Ramos (cell line): Measurements from ENCODE around the gene VEGFB.

Source experiments
- in situ Hi-C: fragments of 300-500 bp; cut with MboI; formaldehyde crosslinking; loops from one replicate; pipeline ENCODE4 v1.14.3; 2022; ENCODE audit warnings: low sequenced_read_pairs; ENCODE audit not compliant: unreplicated experiment

Gene VEGFB

GRCh38 chr11:64210301-64211020, 23.9 kb upstream of the VEGFB start:
- in situ Hi-C loops = no loop called here

- in situ Hi-C loops = no loop called here
These were observed 23.1 kb upstream of the VEGFB start for GRCh38 chr11:64211181-64211872.

GRCh38 chr11:64216879-64217278, 17.5 kb upstream of the VEGFB start:
- in situ Hi-C loops = no loop called here

- in situ Hi-C loops = no loop called here
These were observed 15.6 kb upstream of the VEGFB start for GRCh38 chr11:64218628-64219353.

GRCh38 chr11:64219354-64219684, 15.1 kb upstream of the VEGFB start:
- in situ Hi-C loops = no loop called here

- in situ Hi-C loops = no loop called here
These were observed 14.6 kb upstream of the VEGFB start for GRCh38 chr11:64219755-64220154.

- in situ Hi-C loops = no loop called here
These were observed 14.1 kb upstream of the VEGFB start for GRCh38 chr11:64220271-64220670.

- in situ Hi-C loops = no loop called here
These were observed 13.6 kb upstream of the VEGFB start for GRCh38 chr11:64220798-64221197.

- in situ Hi-C loops = no loop called here
These were observed 11.8 kb upstream of the VEGFB start for GRCh38 chr11:64222651-64223000.

- in situ Hi-C loops = no loop called here
These were observed 11.3 kb upstream of the VEGFB start for GRCh38 chr11:64223001-64223651.

GRCh38 chr11:64224151-64224890, 10.1 kb upstream of the VEGFB start:
- in situ Hi-C loops = no loop called here

GRCh38 chr11:64224891-64225607, 9.3 kb upstream of the VEGFB start:
- in situ Hi-C loops = loop anchor here (25.0 kb wide), 3 partner anchors 912 to 1613 kb away; partner anchors contain the start of genes B3GAT3, EML3, MTA2 and ROM1

GRCh38 chr11:64225608-64226506, 8.5 kb upstream of the VEGFB start, which contains the start of the genes NUDT22 and TRPT1:
NUDT22 (plus strand) TSS chr11:64226274; CDS start chr11:64226653, 379 bp downstream.
TRPT1 (minus strand) TSS chr11:64226186; CDS start chr11:64225860, 326 bp downstream.
- in situ Hi-C loops = loop anchor here (25.0 kb wide), 3 partner anchors 911 to 1614 kb away; partner anchors contain the start of genes B3GAT3, EML3, MTA2 and ROM1

GRCh38 chr11:64226507-64227051, 7.8 kb upstream of the VEGFB start:
- in situ Hi-C loops = loop anchor here (25.0 kb wide), 3 partner anchors 911 to 1614 kb away; partner anchors contain the start of genes B3GAT3, EML3, MTA2 and ROM1

GRCh38 chr11:64227405-64227956, 6.9 kb upstream of the VEGFB start:
- in situ Hi-C loops = loop anchor here (25.0 kb wide), 3 partner anchors 910 to 1615 kb away; partner anchors contain the start of genes B3GAT3, EML3, MTA2 and ROM1

- in situ Hi-C loops = loop anchor here (25.0 kb wide), 3 partner anchors 908 to 1617 kb away; partner anchors contain the start of genes B3GAT3, EML3, MTA2 and ROM1
These were observed 5.2 kb upstream of the VEGFB start for GRCh38 chr11:64229090-64229743.

GRCh38 chr11:64229744-64230170, 4.6 kb upstream of the VEGFB start:
- in situ Hi-C loops = loop anchor here (25.0 kb wide), 3 partner anchors 908 to 1617 kb away; partner anchors contain the start of genes B3GAT3, EML3, MTA2 and ROM1
